HUES6 (cell line): ENCODE measurements around the gene SPATS2.

Experiments
- H3K27ac ChIP-seq: 2 replicates; pipeline ENCODE4 v1.7.0; 2013; ENCODE audit warnings: low read depth, mild to moderate bottlenecking, low read length, inconsistent platforms
- H3K27me3 ChIP-seq: 2 replicates; pipeline ENCODE4 v1.6.1; 2013; ENCODE audit warnings: low read length; ENCODE audit not compliant: control insufficient read depth, insufficient read depth
- H3K36me3 ChIP-seq: 2 replicates; pipeline ENCODE4 v1.6.1; 2013; ENCODE audit warnings: low read length; ENCODE audit not compliant: control insufficient read depth, insufficient read depth
- H3K4me1 ChIP-seq: 2 replicates; pipeline ENCODE4 v1.6.1; 2013; ENCODE audit warnings: low read length; ENCODE audit not compliant: control insufficient read depth, insufficient read depth
- H3K4me3 ChIP-seq: 2 replicates; pipeline ENCODE4 v1.5.1; 2013; ENCODE audit warnings: low read depth, low read length
- H3K9ac ChIP-seq: one replicate; pipeline ENCODE4 v1.6.1; 2013; ENCODE audit warnings: mild to moderate bottlenecking, low read length
- H3K9me3 ChIP-seq: 2 replicates; pipeline ENCODE4 v1.6.1; 2013; ENCODE audit warnings: low read depth, low read length; ENCODE audit not compliant: control insufficient read depth, insufficient read depth

Gene SPATS2

DNA sequence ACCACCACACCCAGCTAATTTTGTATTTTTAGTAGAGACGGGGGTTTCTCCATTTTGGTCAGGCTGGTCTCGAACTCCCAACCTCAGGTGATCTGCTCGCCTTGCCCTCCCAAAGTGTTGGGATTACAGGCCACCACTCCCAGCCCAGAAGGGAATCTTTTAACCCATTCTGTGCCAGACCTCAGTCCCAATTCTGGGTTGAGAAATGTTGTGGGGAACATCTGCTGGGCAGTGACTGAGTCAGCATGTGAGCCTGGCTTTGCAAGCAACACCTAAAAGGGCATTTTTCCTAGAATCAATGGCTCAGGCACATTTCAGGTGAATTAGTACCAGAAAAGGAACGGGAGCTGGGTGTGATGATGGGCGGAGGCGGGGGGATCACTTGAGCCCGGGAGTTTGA, 7.6 kb upstream of the SPATS2 start:
- no peaks in the 10 kb centered on the region for H3K4me1 ChIP-seq
- peaks cover 2% of the 10 kb centered on the region; the same call in 1 of the 2 replicates for H3K27me3 ChIP-seq
- no peak overlapping the region for H3K9ac ChIP-seq
- no peaks in the 10 kb centered on the region for H3K36me3 ChIP-seq
- no peak overlapping the region for H3K4me3 ChIP-seq
- no peak overlapping the region for H3K27ac ChIP-seq
- H3K9me3 ChIP-seq, result no peaks in the 10 kb centered on the region

DNA sequence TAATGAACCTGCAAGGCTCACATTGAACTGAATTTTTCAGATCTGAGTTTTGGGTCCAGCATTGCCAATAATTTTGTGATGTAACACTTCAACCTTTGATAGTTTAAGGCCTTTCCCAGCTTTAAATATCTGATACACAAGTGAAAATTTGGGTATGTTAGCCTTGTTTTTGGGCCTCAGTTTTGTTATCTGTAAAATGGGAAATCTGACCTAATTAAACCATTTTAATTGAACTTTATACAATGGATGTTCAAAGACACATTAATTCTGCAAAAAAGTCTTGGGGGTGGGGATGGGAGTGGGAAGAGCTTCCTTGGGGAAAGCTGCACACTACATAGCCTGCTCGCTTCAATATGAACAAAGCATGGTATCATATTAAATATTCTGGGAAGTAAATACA, 5.2 kb upstream of the SPATS2 start:
- Histone ChIP-seq H3K27ac (no peak overlapping the region), H3K4me3 (no peak overlapping the region), H3K27me3 (peaks cover 12% of the 10 kb centered on the region), H3K36me3 (no peaks in the 10 kb centered on the region), H3K9me3 (no peaks in the 10 kb centered on the region), H3K4me1 (no peaks in the 10 kb centered on the region), H3K9ac (no peak overlapping the region)

DNA sequence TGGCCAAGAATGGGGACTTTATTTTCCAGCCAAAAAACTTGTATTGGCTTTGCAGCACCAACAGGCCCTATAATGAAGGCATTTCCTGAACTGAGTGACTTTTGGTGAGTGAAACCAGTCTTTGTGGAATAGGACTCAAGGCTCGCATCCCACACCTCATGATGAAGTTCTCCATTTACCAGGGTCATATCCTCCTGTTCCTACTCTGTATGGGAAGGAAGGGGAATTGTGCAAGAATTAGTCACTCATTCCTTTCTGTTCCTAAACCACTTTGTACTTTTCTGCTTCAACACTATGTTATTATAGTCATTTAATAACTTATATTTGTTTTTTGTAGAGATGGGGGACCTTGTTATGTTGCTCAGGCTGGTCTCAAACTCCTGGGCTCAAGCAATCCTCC, 2.3 kb upstream of the SPATS2 start:
- Histone ChIP-seq H3K4me1 (peaks cover 16% of the 10 kb centered on the region), H3K9ac (no peak overlapping the region), H3K27ac (no peak overlapping the region), H3K4me3 (no peak overlapping the region), H3K36me3 (no peaks in the 10 kb centered on the region), H3K27me3 (peaks cover 12% of the 10 kb centered on the region), H3K9me3 (no peaks in the 10 kb centered on the region)

DNA sequence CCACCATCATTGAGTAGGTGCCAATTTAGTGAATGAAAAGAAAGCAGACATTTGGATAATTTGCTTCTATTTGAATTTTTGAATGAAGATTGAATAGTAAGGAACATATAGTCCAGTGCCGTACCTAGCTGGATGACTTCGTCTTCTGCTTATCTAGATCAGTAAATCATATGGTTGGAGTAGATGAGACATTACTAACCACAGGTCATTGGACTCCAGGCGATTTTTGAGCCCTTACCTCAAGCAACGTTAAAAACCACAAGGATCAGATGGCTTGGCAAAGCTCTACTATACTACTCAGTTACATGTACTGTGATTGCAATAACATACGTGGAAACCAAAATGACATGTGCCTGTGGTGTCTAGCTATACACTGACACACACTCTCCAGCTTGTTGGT, 1.7 kb upstream of the SPATS2 start:
- H3K36me3 ChIP-seq, result no peaks in the 10 kb centered on the region
- H3K27me3 ChIP-seq, result peaks cover 12% of the 10 kb centered on the region
- H3K4me3 ChIP-seq, result no peak overlapping the region
- H3K27ac ChIP-seq, result no peak overlapping the region
- H3K9ac ChIP-seq, result no peak overlapping the region
- H3K9me3 ChIP-seq, result no peaks in the 10 kb centered on the region
- peaks cover 16% of the 10 kb centered on the region for H3K4me1 ChIP-seq

DNA sequence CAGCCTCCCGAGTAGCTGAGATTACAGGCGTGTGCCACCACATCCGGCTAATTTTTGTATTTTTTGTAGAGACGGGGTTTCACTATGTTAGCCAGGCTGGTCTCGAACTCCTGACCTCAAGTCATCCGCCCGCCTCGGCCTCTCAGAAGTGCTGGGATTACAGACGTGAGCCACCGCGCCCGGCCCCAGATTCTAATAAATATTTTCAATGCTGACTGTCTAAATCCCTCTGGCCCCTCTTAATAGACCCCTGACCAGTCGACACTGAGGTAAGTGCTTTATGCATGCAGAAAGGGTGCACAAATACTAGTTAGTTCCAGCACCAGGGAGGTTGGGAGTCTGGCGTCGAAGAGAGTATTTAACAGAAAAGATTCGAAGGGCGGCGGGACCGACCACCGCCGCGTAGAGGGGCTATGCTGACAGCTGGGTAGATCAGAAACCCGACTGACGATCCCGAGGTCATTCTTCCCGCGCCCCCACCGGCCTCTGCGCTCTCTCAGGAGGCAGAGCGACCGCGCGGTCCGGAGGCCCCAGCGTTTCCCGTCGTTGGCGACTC, 1.1 kb upstream of the SPATS2 start:
- Histone ChIP-seq H3K4me3 (peak overlapping the region; percentile 98), H3K36me3 (no peaks in the 10 kb centered on the region), H3K27ac (peak overlapping the region; percentile 88; the same call in 1 of the 2 replicates), H3K9me3 (no peaks in the 10 kb centered on the region), H3K9ac (peak overlapping the region; percentile 91), H3K4me1 (peaks cover 16% of the 10 kb centered on the region), H3K27me3 (peaks cover 12% of the 10 kb centered on the region)

DNA sequence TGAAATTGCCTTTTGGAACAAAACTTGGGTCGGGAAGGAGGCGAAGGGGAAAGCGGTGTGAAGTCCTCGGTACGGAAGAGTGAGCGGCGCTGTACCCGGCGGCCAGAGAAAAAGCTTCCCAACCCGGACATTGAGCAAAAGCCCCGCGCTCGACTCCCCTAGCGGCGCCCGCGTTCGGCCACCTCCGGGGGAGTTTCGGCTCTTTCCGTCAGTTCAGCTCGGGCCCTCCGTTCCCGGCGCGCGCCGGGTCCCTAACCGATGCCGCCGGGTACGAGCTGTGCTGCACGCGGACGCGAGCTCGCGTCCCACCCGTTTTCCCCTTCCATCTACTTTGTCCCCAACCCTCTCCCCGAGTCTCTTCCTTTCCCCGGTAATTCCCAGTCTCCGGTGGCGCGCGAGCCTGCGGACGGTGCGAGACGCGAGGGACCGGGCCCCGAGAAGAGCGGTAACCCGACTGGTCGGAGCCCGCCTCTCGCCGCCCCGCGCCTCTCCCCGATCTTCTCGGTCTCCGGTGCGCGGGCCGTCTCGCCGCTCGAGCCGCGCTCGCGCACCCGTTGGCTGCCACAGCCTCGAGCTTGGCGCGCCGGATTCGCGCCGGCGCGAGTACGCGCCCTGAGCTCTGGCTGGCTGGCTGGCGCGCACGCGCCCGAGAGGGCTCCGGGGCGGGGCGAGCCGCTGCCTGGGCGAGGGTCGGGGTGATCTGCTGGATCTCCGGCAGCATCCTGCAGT, 446 bp upstream of the SPATS2 start:
- Histone ChIP-seq H3K4me1 (peaks cover 16% of the 10 kb centered on the region), H3K27me3 (peaks cover 12% of the 10 kb centered on the region), H3K27ac (peak overlapping the region; percentile 88), H3K9ac (peak overlapping the region; percentile 91), H3K4me3 (peak overlapping the region; percentile 98), H3K9me3 (no peaks in the 10 kb centered on the region), H3K36me3 (no peaks in the 10 kb centered on the region)

DNA sequence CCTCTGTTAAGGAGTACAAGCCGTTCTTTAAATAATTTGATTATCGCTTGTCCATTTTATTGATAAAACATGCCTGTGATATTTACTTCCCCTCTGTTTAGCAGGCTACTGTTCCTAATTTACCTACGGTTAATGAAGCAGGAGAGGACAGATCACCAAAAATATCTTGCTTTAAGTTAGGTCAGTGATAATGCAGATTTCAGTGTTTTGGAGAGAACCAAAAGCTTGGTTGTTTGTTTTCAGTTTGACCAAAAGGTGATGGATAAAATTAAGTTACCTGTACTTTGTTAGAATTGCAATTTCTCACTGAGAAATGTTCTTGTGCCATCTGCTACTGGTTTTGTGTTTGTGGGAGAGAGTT, 958 bp downstream of the SPATS2 start:
- Histone ChIP-seq H3K27me3 (peaks cover 12% of the 10 kb centered on the region), H3K27ac (no peak overlapping the region), H3K4me3 (peak overlapping the region; percentile 98), H3K9ac (peak overlapping the region; percentile 82), H3K36me3 (no peaks in the 10 kb centered on the region), H3K4me1 (peaks cover 16% of the 10 kb centered on the region), H3K9me3 (no peaks in the 10 kb centered on the region)

DNA sequence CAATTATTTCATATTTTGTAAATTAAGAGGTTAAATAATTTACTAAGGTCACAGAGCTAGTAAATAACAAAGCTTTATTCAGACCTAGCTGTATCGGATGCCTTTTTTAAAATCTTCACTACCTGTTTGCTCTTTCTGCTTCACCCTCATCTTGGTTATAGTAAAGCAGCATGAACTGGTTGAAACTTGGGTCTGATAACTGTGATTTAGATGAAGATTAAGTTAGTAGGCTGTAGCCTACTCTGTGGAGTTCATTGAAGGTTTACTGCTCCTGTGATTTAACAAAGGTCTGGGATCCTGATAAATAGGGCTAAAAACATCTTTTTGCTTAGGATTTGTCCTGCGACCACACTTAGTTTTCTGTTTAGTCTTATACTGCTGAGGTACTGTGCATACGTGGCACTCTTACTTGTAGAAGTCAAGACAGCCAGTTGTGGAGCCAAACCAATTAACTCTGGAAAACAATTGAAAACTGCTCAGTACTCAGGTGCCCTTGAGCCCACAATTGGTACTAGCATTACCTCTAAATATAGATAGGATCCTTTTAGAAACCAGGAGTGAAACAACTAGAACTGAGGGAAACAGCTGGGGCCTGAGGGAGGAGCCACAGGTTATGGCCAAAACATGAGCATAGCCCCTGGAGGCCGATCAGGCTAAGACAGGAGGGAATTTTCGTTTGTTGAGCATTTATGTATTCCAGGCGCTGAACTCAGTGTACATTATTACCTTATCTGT, 2.3 kb downstream of the SPATS2 start:
- H3K9me3 ChIP-seq, result no peaks in the 10 kb centered on the region
- H3K9ac ChIP-seq, result no peak overlapping the region
- H3K36me3 ChIP-seq, result no peaks in the 10 kb centered on the region
- peak overlapping the region; percentile 7; the same call in 1 of the 2 replicates for H3K4me3 ChIP-seq
- H3K4me1 ChIP-seq, result peaks cover 16% of the 10 kb centered on the region
- peaks cover 11% of the 10 kb centered on the region for H3K27me3 ChIP-seq
- no peak overlapping the region for H3K27ac ChIP-seq

DNA sequence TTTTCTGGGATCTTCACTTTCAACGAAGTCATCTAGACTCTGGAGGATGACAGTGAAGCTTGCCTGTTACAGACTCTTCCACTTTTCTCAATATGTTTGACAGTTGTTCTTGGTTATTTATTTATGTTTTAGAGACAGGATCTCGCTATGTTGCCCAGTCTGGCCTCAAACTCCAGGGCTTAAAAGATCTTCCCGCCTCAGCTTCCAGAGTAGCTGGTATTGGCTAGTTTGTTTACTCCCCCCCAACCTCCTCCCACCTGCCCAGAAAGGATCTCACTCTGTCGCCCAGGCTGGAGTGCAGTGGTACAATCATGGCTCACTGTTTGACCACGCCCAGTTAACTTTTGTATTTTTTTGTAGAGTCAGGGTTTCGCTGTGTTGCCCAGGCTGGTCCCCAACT, 3.3 kb downstream of the SPATS2 start:
- Histone ChIP-seq H3K9me3 (no peaks in the 10 kb centered on the region), H3K4me3 (no peak overlapping the region), H3K9ac (no peak overlapping the region), H3K27ac (no peak overlapping the region), H3K4me1 (peaks cover 16% of the 10 kb centered on the region), H3K36me3 (no peaks in the 10 kb centered on the region), H3K27me3 (peaks cover 2% of the 10 kb centered on the region)

DNA sequence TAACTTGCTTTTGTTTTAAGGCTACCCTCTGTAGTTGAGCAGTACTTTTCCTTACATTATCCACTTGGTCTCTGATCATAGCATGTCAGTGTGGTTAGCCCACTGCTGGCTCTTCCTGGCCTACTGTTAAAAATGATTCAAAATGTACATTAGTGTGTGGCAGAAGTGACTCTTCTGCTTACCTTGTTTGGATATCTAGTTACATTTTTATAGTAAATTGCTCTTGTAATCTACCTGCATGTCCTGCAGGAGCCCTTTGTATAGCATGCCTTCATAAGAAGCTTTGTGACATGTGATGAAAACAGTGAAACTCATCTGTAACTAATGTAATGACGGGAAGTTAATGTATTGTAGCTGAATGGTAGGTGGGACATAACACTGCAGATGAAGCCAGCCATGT, 8.1 kb downstream of the SPATS2 start:
- H3K9ac ChIP-seq, result no peak overlapping the region
- no peaks in the 10 kb centered on the region for H3K27me3 ChIP-seq
- no peak overlapping the region for H3K27ac ChIP-seq
- no peak overlapping the region for H3K4me3 ChIP-seq
- no peaks in the 10 kb centered on the region for H3K36me3 ChIP-seq
- H3K9me3 ChIP-seq, result no peaks in the 10 kb centered on the region
- no peaks in the 10 kb centered on the region for H3K4me1 ChIP-seq

DNA sequence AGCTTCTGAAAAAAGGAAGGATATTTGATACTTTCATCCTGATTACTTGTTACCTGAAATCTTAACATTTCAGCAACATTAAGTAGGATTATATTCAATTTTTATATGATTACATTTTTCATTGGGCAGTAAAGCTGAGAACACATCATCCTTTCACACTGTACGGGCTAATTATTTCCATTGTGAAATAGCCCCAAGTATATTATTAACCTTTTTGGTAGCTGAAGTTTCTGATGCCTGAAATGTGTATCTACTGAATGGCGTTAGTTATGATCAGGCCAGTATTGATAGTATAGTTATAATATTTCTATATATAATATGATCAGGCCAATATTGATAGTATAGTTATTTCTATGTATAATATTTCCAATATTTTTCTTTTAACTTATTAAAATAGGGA, 10.1 kb downstream of the SPATS2 start:
- Histone ChIP-seq H3K4me1 (no peaks in the 10 kb centered on the region), H3K36me3 (no peaks in the 10 kb centered on the region), H3K27ac (no peak overlapping the region), H3K9ac (no peak overlapping the region), H3K4me3 (no peak overlapping the region), H3K27me3 (no peaks in the 10 kb centered on the region), H3K9me3 (no peaks in the 10 kb centered on the region)
